Skin of body (tissue), 2 donors: Measurements from ENCODE around the gene VOPP1. TPM values are rescaled to one million over a fixed set of nuclear protein-coding genes. Genes with fewer than 3 reads are reported as not detected.
"Not testable (repeated sequence)": the region's sequence is repeated elsewhere in the genome, so short reads cannot be mapped to it uniquely, and the experiment has no call there.

ENCODE experiments used
- DNase-seq: peaks from one replicate; lab custom pipeline; 2025; lab: John Stamatoyannopoulos, UW
- total RNA-seq: library from RNA; depleted of rRNA; stranded (reverse); fragments of >200 nt; gene quantifications from one replicate; pipeline ENCODE4 v1.2.3, GENCODE V29; 2014

The VOPP1 gene
- total RNA-seq, 1 donor from 2014 or later, result 18.6 TPM

DNA sequence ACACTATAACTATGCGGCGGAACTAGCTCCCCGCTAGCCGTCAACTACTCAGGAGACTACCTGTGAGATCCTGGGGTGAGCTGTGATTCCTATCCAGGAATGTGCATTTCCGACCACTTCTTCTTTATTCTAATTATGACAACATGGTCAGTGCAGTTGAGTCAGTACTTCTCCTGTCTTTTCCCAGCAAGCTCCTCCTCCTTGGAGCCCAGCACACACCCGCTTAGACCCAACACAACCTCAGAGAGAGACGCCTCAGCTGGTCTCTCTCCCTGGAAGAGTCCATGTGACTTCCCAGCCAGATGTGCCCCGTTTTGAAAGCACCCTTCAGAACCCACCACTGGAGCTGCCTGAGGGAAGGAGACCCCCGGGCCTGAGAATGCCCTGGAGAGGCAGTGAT lies 100.7 kb downstream of the VOPP1 start:
- not testable (repeated sequence) for DNase-seq

DNA sequence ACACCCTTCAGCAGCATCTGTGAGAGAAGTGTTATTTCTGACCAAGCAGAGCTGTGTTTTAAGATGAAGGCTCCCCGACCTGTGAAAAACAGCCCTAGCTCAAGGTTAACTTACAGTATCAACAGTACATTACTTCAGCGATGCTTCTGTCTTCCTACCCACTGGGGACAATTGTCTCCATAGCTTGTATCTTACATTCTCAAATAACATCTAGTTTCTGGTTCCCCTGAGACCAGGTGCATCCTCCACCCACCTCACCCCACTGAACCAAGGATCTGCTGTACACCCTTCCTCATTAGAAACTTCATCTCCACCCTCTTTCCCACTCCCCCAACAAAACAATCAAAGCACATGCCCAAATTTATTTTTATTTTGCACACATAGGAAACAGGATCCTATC lies 102.0 kb downstream of the VOPP1 start:
- no peak for DNase-seq

DNA sequence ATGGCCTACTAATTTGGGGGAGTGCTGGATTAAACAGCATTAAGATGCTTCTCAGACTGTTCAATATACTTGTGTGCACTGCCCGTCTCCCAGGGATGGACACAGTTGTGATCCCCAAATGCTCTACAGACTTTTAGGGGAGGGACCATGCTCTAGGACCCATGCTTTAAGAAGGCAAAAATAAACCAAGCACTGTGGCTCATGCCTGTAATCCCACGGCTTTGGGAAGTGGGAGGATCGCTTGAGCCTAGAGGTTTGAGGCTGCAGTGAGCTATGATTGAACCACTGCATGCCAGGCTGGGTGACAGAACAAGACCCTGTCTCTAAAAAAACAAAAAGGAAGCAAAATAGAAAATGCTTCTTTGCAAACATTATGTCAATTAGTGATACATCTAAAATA lies 102.6 kb downstream of the VOPP1 start:
- DNase-seq, result no peak

DNA sequence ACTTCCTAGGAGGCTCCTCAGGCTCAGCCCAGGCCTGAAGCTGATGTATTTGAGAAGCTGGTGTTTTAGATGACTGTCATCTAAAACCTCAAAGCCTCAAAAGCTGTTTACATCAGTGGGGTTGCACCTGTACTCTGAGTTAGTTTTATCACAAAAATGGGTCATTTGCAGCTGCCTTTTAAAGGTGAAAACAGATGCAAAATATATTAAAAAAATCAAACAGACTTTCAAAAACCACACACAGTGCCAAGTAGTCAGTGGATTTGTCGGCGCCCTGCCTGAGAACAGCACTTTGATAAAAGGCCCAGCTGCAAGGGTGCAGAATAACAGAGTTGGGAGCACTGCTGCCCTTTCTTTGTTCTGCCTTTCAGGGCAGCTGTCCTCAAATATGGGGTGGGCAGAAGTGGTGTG lies 103.0 kb downstream of the VOPP1 start:
- no peak for DNase-seq

DNA sequence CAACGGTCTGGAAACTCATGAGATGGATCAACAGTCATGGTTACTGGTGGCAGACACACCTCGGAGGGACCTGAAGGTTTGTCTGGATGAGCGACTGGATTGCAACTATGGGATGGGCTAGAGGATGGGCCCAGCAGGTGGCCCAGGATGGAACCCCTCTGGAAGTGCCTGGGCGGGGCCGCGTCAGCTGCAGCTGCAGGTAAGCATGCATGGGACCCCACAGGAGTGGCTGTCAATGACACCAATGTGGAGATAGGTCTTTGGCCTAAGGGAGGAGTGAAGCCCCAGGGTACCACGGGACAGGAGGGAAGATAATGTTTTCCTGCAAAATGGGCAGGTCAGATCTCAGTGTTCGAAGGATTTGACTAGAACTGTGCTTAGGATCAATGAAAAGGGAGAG lies 103.8 kb downstream of the VOPP1 start:
- DNase-seq, result no peak

DNA sequence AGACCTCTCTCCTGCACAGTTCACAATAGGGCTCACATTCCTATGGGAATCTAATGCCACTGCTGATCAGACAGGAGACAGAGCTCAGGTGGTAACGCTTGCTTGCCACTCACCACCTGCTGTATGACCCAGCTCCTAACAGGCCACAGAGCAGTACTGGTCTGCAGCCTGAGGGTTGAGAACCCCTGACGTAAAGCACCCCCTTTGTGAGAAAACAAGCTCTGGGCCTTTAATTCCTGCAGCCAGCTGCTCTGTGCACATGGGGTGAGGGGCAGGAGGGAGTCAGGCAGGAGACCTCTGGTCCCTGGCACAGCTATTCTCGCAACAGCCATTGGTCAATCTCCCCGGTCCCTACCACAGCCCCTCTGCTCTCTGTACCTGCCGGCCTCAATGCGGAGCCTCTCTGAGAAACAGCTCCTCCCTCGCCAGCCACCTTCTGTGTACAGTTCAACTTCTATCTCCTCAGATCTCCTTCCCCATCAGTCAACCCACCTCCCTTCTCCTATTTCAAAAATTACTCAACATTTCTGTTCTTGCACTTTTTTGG lies 105.2 kb downstream of the VOPP1 start:
- no peak for DNase-seq

DNA sequence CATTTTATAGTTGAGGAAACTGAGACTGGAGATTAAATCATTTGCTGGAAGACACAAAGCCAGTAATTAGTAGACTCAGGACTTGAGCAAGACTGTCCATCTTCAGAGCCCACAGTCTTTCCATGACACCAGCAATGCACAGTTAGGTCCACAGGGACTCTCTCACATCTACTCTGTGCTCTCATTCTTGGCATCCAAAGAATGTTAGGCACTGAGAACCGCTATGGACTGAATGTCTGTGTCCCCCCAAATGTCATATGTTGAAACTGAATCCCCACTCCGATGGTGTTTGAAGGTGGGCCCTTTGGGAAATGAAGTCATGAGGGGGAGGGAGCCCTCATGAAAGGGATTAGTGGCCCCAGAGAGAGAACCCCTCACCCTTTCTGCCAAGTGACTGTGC lies 106.6 kb downstream of the VOPP1 start:
- DNase-seq, result no peak

DNA sequence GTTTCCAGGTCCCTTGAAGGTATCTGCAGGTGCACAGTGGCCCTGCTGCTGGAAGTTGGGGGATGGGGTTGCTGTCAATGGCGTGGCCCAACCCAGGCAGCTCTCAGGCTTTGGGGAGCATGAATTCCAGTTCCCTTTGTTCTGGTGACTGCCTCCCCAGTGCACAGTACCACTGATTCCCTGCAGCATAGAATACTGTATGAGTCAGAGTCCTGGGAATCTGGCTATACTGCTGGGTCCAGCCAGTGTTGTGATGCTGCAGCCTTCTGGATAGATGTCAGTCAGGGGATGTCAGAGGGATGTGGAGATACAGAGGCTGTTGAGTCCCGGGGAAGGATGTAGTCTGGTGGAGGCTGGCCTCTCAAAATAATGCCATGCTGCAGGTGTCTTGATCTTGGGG lies 107.9 kb downstream of the VOPP1 start:
- no peak for DNase-seq

DNA sequence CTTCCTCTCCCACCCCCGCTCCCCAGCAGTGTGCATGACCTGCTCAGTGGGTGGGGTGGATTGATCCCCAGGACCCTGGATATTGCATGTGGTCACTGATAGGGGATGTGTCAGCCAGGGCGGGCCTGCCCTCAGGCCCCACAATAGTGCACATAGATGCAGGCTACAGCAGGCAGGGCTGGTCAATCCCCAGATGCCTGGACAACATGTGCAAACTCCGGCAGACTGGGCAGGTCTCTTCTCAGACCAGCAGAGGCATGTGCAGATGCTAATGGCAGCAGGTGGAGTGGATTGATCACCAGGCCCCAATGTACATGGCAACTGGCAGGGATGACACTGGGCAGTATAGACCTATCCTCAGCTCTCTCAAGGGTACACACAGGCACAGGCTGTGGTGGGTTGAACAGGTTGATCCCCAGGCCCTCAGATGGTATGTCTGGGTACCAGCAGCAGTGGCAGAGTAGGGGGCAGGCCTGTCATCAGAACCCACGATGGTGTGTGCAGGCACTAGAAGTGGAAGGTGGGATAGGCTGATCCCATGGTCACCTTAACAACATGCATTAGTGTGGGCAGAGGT lies 108.5 kb downstream of the VOPP1 start:
- DNase-seq, result no peak

DNA sequence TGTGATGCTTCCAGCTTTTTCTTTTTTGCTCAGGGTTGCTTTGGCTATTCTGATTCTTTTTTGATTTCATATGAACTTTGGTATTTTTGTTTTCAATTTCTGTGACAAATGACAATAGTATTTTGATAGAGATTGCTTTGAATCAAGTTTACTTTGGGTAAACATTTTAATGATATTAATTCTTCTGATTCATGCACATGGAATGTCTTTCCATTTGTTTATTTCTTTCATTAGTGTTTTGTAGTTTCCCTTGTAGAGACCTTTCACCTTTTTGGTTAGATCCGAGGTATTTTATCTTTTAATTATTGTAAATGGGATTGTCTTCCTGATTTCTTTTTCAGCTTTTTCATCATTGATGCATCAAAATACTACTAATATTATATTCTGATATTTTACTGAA lies 114.0 kb downstream of the VOPP1 start:
- DNase-seq, result no peak

DNA sequence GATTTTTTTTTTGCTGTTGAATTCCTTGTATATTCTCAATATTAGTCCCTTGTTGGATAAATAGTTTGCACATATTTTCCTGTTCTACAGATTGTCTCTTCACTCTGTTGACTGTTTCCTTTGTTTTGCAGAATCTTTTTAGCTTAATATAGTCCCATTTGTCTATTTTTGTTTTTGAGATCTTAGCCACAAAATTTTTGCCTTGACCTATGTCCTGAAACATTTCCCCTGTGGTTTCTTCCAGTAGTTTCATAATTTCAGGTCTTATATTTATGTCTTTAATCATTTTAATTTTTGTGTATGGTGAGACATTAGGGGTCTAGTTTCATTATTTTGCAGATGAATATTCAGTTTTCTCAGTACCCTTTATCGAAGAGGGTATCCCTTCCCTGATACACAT lies 114.5 kb downstream of the VOPP1 start:
- DNase-seq, result no peak

DNA sequence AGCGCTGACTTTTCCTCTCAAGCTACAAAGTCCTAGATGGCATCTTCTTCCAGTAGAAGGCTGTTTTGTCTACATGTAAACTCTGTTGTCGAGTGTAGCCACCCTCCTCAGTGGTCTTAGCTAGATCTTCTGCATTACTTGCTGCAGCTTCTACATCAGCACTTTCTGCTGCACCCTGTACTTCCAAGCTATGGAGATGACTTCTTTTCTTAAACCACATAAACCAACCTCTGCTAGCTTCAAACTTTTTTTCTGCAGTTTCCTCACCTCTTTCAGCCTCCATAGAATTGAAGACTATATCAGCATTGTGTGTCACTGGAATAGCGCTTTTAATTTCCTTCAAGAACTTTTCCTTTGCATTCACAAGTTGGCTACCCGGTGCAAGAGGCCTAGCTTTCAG lies 119.3 kb downstream of the VOPP1 start:
- DNase-seq, result no peak

DNA sequence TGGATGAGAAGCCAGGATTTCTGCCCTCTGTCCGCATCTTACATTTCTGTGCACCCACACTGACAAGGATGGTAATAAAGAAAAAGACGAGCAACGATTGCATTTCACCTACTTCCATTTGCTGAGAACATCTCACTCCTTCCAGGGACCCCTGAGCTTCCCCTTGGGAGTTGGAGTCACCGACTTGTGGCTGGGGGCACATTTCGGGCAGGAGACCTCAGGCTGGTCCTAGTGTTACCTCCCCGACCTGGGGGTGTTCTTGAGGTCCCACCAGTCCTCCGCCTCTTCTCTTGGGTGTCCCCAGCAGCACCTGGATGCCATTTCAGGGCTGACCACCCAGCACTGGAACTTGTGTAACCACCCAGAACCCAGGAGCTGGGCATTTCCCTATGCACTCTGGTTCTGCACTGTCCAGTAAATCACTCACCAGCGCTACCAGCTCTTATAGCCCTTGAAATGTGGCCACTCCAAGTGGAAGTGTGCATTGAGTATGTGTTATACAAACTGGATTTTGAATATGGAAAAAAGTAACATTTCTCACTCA lies 122.2 kb downstream of the VOPP1 start:
- no peak for DNase-seq

DNA sequence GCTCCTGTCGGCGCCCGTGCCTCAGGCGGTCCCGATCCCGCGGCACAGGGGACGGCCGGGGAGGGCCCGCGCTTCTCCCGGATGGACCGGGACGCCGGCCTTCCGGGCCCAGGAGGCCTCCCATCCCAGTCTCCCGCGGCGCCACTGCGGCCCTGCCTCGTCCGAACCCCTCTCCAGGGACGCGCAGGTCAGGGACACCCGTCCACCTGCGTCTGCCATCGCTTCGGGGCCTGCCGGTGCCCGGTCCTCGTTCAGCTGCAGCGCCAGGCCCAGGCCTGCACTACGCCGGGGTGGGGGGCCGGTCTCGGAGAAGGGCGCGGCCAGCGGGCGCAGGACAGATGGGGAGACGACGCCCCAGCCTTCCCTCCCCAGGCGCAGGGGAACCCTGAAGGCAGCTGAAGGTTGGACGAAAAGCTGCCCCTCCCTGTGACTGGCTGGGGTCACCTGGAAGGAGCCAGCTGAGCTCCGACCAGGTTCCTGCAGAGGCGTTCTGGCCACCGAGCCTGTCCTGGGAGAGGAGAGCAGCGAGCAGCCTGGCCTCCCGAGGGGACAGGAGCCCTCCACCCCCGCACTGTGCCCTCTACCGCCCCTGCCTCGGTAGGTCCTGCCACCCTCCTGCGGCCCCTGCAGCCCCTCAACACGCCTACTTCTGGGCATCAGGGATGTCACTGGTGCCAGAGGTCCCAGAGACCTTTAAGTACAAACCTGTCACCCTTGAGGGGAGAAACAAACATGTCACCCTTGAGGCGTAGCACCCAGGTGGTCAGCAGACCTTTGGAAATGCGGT lies 122.9 kb downstream of the VOPP1 start:
- no peak for DNase-seq

DNA sequence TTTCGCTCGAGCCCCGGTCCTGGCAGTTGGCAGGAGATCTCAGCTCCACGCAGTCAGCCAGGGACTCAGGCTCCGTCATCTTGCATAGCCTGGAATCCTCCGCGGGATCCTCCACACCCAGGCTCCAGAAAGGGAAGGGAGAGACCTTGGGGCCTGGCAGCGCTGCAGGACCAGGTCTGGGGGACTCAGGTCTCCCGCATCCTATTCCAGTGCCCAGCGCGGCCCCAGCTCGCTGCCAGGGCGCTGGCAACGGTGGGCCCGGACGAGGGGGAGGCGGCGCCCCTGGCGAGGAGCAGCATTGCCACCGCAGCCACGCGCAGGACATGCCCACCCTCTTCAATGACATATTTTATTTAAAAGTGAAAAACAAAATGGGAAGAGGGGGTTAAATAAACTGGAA lies 123.8 kb downstream of the VOPP1 start:
- DNase-seq, result no peak

DNA sequence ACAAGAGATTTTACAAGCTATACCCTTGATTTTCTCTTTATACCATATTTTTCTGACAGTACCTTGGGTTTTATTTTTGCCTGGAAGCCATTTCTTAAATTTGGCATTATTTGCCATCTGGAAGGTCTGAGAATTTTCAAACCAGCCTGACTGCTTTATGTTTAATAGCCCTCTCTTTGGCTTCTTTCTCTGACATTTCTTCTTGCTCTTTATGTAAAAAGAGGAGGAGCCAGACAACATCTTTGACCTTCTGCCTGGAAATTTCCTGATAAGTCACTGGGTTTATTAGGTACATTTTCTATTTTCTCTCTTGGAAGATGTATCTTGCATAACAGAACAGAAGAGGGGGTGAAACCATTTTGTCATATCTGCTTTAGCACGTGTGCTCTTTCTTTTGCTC lies 127.5 kb downstream of the VOPP1 start:
- DNase-seq, result no peak

DNA sequence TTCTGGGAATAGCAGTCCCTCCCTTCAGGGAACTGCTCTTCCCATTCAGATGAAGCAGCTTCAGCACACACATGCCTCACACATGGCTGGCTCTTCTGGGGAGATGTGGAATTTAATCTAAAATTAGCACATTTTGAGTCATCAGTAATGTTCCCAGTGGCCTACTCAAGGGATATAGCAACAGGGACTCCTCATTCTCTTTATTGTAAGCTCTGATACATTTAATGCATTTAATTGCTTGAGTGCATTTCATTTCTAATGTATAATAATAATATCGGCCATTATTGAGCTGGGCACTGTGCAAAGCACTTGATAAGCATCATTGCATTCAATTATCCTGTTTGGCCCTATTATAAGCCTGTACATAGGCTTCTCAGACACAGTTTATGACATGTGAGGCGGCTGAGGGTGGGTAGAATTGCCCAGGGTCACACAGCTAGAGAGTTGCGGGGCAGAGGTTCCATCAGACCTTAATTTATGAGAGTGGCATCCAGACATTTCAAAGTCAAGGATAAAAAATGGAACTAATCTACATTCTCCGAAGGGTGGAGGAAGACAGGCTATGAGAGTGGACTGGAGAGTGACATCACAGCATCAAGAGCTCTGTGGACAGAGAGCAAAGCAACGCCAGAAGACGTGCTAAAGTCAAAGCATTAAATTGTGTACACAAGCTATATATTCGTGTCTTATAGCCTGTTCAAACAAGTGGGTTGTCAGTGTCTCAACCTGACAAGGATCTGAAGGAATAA lies 130.4 kb downstream of the VOPP1 start:
- peak; percentile 86 for DNase-seq

DNA sequence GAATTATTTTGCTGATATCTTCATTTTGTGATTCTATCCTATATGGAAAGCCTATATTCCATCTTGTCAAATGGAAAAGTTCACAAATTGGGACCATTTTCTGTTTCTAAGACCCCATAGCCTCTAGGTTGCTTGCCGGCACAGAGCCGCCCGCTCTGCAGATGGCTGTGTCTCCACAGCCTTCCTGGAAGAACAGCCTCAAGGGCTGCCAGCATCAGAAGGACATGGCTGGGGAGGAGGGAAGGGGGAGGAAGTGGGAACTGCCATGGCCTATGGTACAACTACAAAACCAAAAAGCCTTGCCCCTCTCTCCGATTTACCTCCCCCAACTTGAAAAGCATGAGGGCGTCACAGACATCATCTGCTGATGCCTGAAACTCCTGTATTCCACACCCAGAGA lies 131.3 kb downstream of the VOPP1 start:
- DNase-seq, result no peak

DNA sequence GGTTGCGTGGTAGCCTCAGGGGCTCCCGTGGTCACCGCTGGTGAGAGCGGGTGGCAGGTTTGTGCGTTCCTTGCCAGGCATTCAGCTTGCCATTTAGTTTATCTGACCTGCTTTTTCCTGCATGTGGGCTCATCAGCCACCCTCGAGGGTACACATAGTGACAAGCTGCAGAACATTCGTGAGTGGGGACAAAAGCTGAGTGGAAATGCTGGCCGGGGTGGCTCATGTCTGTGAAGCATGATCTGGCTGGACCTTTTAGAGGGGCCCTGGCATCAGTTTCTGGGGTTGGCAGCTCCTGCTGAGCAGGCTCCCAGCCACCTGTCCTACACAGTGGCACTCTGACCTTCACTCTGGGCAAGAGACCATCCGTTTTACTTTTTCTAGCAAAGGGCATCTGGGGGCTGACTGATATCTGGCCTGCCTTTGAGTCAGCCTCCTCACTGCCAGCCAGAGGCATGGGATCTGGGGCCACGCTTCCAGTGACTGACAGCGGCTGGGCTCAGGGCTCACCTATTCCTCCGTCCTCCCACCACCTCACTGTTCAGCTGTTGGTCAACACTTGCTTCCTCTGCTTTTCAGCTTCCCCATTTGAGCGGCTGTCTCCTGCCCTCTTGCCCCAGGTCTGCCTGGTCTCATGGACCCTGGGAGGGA lies 132.1 kb downstream of the VOPP1 start:
- DNase-seq, result no peak

DNA sequence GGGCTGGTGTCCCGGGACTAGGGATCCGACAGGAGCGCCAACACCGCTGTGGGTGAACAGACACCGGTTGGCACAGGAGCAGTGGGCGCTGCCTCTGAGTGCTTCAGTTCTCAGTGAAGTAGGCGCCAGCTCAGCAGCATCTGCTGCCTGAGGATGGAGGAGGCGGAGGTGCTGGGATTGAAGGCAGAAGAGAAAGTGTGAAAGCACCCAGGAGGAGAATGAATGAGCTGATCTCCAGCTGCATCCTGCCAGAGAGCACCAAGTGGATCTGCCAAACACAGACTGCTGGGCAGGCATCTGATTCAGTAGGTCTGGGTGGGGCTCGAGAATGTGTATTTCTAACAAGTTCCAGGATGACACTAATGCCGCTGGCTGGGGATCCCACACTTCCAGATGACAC lies 132.7 kb downstream of the VOPP1 start:
- DNase-seq, result no peak

DNA sequence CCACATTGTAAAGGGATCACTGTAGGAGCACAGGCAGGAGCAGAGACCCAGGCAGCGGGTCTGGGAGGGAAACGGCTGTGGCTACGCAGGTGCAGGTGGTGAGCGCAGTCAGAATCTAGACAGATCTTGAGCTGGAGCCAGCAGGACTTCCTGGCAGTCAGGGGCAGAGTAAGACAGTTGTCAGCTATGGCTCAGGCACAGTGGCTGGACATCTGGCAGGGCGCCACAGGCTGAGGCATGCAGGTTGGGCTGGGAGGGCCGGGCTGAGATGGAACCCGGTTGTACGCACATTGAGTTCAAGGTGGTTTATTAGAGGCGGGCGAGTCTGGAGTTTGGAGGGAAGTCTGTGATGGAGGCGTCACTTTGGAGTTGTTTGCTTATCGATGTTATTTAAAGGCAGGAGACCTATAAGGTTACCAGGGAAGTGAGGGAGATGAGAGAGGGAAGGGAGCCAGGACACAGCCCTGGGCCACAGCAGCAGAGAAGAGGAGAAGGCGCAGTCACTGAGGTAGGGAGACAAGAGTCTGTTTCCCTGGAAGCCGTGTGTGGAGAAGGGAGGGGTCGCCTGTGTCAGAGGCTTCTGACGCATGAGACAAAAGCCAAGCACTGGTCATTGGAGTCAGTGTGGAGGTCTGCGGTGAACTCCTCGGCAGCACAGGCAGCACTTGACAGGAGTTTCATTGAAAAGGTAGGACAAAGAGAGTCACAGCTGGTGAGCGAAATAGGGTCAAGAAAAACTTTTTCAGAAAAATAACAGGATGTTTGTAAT lies 133.4 kb downstream of the VOPP1 start:
- DNase-seq, result no peak
